Endothelial cell of umbilical vein (primary cell): ENCODE measurements around the gene KIAA1217. TPM values are rescaled to one million over a fixed set of nuclear protein-coding genes. Genes with fewer than 3 reads are reported as not detected.

Source experiments
- BruUV-seq: library from RNA; stranded (reverse); fragments of 400-500 nt; replicated peaks from 2 replicates; lab custom pipeline; 2021; lab: Mats Ljungman, UMichigan
- CTCF ChIA-PET: fragments of 300-600, 350-600 bp; sonication (Branson Sonifier 250); formaldehyde crosslinking; loops from one replicate; lab custom pipeline; 2021; ENCODE audit warnings: antibody characterized with exemption, inconsistent platforms; lab: Charles Lee
- POLR2A ChIA-PET: fragments of 300-600, 350-600 bp; sonication (Branson Sonifier 250); formaldehyde crosslinking; loops from one replicate; lab custom pipeline; 2021; ENCODE audit warnings: antibody characterized with exemption, inconsistent platforms; lab: Charles Lee
- DNase-seq: peaks from one replicate; pipeline ENCODE4 v3.0.0-alpha.2; 2011; ENCODE audit warnings: low read depth, low spot score
- FAIRE-seq: peaks from 2 replicates; lab custom pipeline; 2011; peaks lifted over from hg19 to GRCh38; lab: Jason Lieb, UNC
- H2AFZ ChIP-seq: 2 replicates; pipeline ENCODE4 v1.6.0; 2012; ENCODE audit warnings: low read depth, low read length, control low read depth, inconsistent platforms
- H3K27ac ChIP-seq: 2 replicates; pipeline ENCODE4 v1.5.1; 2011; ENCODE audit warnings: low read depth, mild to moderate bottlenecking, control low read depth, low read length, moderate library complexity; ENCODE audit not compliant: insufficient read depth
- H3K27me3 ChIP-seq, 2 experiments: 2 replicates each; pipeline versions ENCODE4 v1.6.0 to v1.6.1; 2011; ENCODE audit warnings: low read length in 2 of 2, mixed read lengths in 1 of 2; ENCODE audit not compliant: control insufficient read depth in 2 of 2, insufficient read depth in 2 of 2
- H3K36me3 ChIP-seq, 2 experiments: 2 replicates in 1 of 2; 3 replicates in 1 of 2; pipeline ENCODE4 v1.5.1; 2011; ENCODE audit warnings: low read length in 2 of 2, mild to moderate bottlenecking in 1 of 2, moderate library complexity in 1 of 2; ENCODE audit not compliant: control insufficient read depth in 2 of 2, insufficient read depth in 2 of 2; ENCODE audit errors: extremely low read depth in 1 of 2
- H3K4me1 ChIP-seq: 3 replicates; pipeline ENCODE4 v1.5.1; 2011; ENCODE audit warnings: mild to moderate bottlenecking, low read length; ENCODE audit not compliant: control insufficient read depth, insufficient read depth; ENCODE audit errors: extremely low read depth
- H3K4me2 ChIP-seq: 2 replicates; pipeline ENCODE4 v1.6.1; 2011; ENCODE audit warnings: low read length, control low read depth, mixed read lengths; ENCODE audit not compliant: insufficient read depth
- H3K4me3 ChIP-seq, 3 experiments: fragments of 200-600 bp in 1 of 3; sonication (generic), shearing (Covaris generic) in 1 of 3; replicated peaks in 1 of 3; 2 replicates each; pipeline ENCODE4 v1.5.1; 2011 to 2016; ENCODE audit warnings: control low read depth in 3 of 3, low read length in 3 of 3, mild to moderate bottlenecking in 2 of 3, inconsistent platforms in 1 of 3, low read depth in 1 of 3, moderate library complexity in 1 of 3; ENCODE audit not compliant: insufficient read depth in 1 of 3
- H3K79me2 ChIP-seq: 2 replicates; pipeline ENCODE4 v1.6.0; 2012; ENCODE audit warnings: low read length, inconsistent platforms; ENCODE audit not compliant: control insufficient read depth, insufficient read depth
- H3K9ac ChIP-seq: replicated peaks from 2 replicates; pipeline ENCODE3; 2011; ENCODE audit warnings: low read length, control low read depth; ENCODE audit not compliant: insufficient read depth; ENCODE audit errors: extremely low read depth
- H3K9me1 ChIP-seq: replicated peaks from 3 replicates; pipeline ENCODE4 v1.6.0; 2011; ENCODE audit warnings: mild to moderate bottlenecking, low read length; ENCODE audit not compliant: control insufficient read depth, insufficient read depth; ENCODE audit errors: extremely low read depth
- H3K9me3 ChIP-seq: replicated peaks from 2 replicates; pipeline ENCODE4 v1.5.1; 2012; ENCODE audit warnings: low read length, inconsistent platforms; ENCODE audit not compliant: control insufficient read depth, insufficient read depth
- H4K20me1 ChIP-seq: replicated peaks from 2 replicates; pipeline ENCODE3; 2011; ENCODE audit warnings: mild to moderate bottlenecking, low read length; ENCODE audit not compliant: control insufficient read depth, insufficient read depth; ENCODE audit errors: extremely low read depth
- CTCF ChIP-seq, 2 donors: IDR thresholded peaks; 1 replicate in 1 of 2; 2 replicates in 1 of 2; pipeline ENCODE4 v1.5.1; 2011; ENCODE audit warnings: low read length in 2 of 2, mild to moderate bottlenecking in 2 of 2, moderate library complexity in 2 of 2, control low read depth in 1 of 2, inconsistent platforms in 1 of 2, low read depth in 1 of 2; ENCODE audit not compliant: insufficient read depth in 1 of 2; ENCODE audit errors: extremely low read depth in 1 of 2
- GATA2 ChIP-seq: IDR thresholded peaks from 2 replicates; pipeline ENCODE4 v1.7.0; 2011; ENCODE audit warnings: low read depth, mild to moderate bottlenecking, moderate library complexity, mixed read lengths, low read length; ENCODE audit not compliant: insufficient read length, insufficient read depth
- JUN ChIP-seq: IDR thresholded peaks from 2 replicates; pipeline ENCODE4 v1.6.1; 2011; ENCODE audit warnings: borderline replicate concordance, low read depth; ENCODE audit not compliant: insufficient read length, insufficient read depth
- MAX ChIP-seq: IDR thresholded peaks from 2 replicates; pipeline ENCODE4 v1.6.1; 2011; ENCODE audit not compliant: insufficient read depth, insufficient read length
- MYC ChIP-seq: IDR thresholded peaks from one replicate; pipeline ENCODE4 v1.6.1; 2011; ENCODE audit warnings: mild to moderate bottlenecking, low read depth, low read length
- POLR2A ChIP-seq: IDR thresholded peaks from 2 replicates; pipeline ENCODE4 v1.6.1; 2012; ENCODE audit warnings: low read depth, mild to moderate bottlenecking, control low read depth, low read length
- dilution Hi-C: fragments of 300-500 bp; cut with MboI; formaldehyde crosslinking; loops from one replicate; pipeline ENCODE4 v1.15.0; 2019; ENCODE audit warnings: low sequenced_read_pairs; ENCODE audit not compliant: extremely low pct_ligation_motif_present
- intact Hi-C: fragments of 100-400 bp; cut with micrococcal nuclease; formaldehyde crosslinking; loops from one replicate; pipeline ENCODE4 v1.10.0; 2022
- polyA plus RNA-seq, 4 experiments: library from polyadenylated mRNA; depleted of rRNA in 3 of 4; stranded (reverse) in 3 of 4; unstranded in 1 of 4; fragments of >200 nt; gene quantifications; 2 replicates each; pipeline versions ENCODE4 v1.2.1 to v1.2.3, GENCODE V29; 2011 to 2012; ENCODE audit warnings: missing spikeins in 1 of 4
- total RNA-seq: library from RNA; stranded (reverse); gene quantifications from 2 replicates; pipeline ENCODE4 v1.2.3, GENCODE V29; 2021

The KIAA1217 gene
- total and polyA plus RNA-seq, 2 donors (not counting 3 experiments of a cell fraction or from before 2014, with no cell fraction given) = 0.83 to 10.3 TPM

GRCh38 chr10:24223341-24223740, 14.4 kb downstream of the KIAA1217 start:
- no peaks in the 10 kb centered on the region for H3K4me1 ChIP-seq
- ChIA-PET POLR2A (no interaction called here), CTCF (no interaction called here)

More at GRCh38 chr10:24223341-24223740, 14.4 kb downstream of the KIAA1217 start:
- no peak for FAIRE-seq
- no TSS peak for BruUV-seq
- no peak overlapping the region for H3K4me2 ChIP-seq
- intact Hi-C loops = no loop called here
- H3K36me3 ChIP-seq = no peaks in the 10 kb centered on the region
- dilution Hi-C loops = no loop called here
- DNase-seq = no peak
- H3K9me3 ChIP-seq = no peaks in the 10 kb centered on the region
- no peak overlapping the region for H2AFZ ChIP-seq
- no peaks in the 10 kb centered on the region for H4K20me1 ChIP-seq
- H3K9ac ChIP-seq = no peak overlapping the region
- no peak overlapping the region for H3K4me3 ChIP-seq
- no peaks in the 10 kb centered on the region for H3K9me1 ChIP-seq
- H3K27me3 ChIP-seq = no peaks in the 10 kb centered on the region
- TF ChIP-seq JUN (no peak), POLR2A (no peak), CTCF (IDR thresholded peaks at IDR 0.05; ENCODE audit: extremely low read depth in 1 of 2, insufficient read depth in 1 of 2, low read depth in 1 of 2, low read length in 2 of 2) (no peak), GATA2 (no peak), MYC (no peak), MAX (no peak)
- H3K27ac ChIP-seq = no peak overlapping the region
- no peaks in the 10 kb centered on the region for H3K79me2 ChIP-seq
